ENCODE measurements around the gene GPR85. TPM values are rescaled to one million over a fixed set of nuclear protein-coding genes. Genes with fewer than 3 reads are reported as not detected.
A peak's percentile ranks its signal among the peaks of the same experiment; 100 is the strongest.

Gene GPR85
- total RNA-seq, 2 experiments from 2014 or later: not detected

GRCh38 chr7:113071465-113071864, 15.2 kb downstream of the GPR85 start:
- H3K79me2 ChIP-seq (ENCODE audit: insufficient read depth, low read depth, low read length): no peaks in the 10 kb centered on the region
- DNase-seq (ENCODE audit: low spot score): peak; percentile 2
- ChIA-PET POLR2A (no interaction called here), CTCF (ENCODE audit: unreplicated experiment) (no interaction called here)
- BruUV-seq (replicated peaks): no TSS peak
- no peak overlapping the region for H2AFZ ChIP-seq (ENCODE audit: low read length)
- H4K20me1 ChIP-seq (ENCODE audit: insufficient read depth, low read length): no peaks in the 10 kb centered on the region
- H3K9me2 ChIP-seq (ENCODE audit: insufficient read depth, low read length): no peaks in the 10 kb centered on the region; the same call in 1 of the 2 replicates
- H3K4me1 ChIP-seq (ENCODE audit: insufficient read depth, low read length, poor library complexity, severe bottlenecking): no peaks in the 10 kb centered on the region
- no peak for TF ChIP-seq EZH2phosphoT487 (IDR thresholded peaks at IDR 0.05; ENCODE audit: borderline replicate concordance, low read depth, low read length)
- no peak for TF ChIP-seq CTCF (conservative IDR thresholded peaks at IDR 0.05; ENCODE audit: low read length)
- intact Hi-C loops (cut with micrococcal nuclease; ENCODE audit: unreplicated experiment): no loop called here
- no peak overlapping the region for H3K4me2 ChIP-seq (ENCODE audit: low read length)
- no peaks in the 10 kb centered on the region for H3K9me3 ChIP-seq (ENCODE audit: low read length)
- H3K4me3 ChIP-seq (ENCODE audit: low read depth, low read length, poor library complexity, severe bottlenecking): no peak overlapping the region
- H3K36me3 ChIP-seq (ENCODE audit: insufficient read depth, low read length): no peaks in the 10 kb centered on the region
- no peak overlapping the region for H3K27ac ChIP-seq (ENCODE audit: low read depth, low read length, poor library complexity, severe bottlenecking)

- CTCF ChIA-PET (ENCODE audit: unreplicated experiment): no interaction called here
- intact Hi-C loops (cut with micrococcal nuclease; ENCODE audit: unreplicated experiment): no loop called here
These were observed 24.1 kb downstream of the GPR85 start for GRCh38 chr7:113062499-113062898.

More at GRCh38 chr7:113062499-113062898, 24.1 kb downstream of the GPR85 start:
- Histone ChIP-seq H3K36me3 (ENCODE audit: insufficient read depth, low read length) (no peaks in the 10 kb centered on the region), H3K4me2 (ENCODE audit: low read length) (no peak overlapping the region), H3K4me1 (ENCODE audit: insufficient read depth, low read length, poor library complexity, severe bottlenecking) (no peaks in the 10 kb centered on the region), H3K9me3 (ENCODE audit: low read length) (no peaks in the 10 kb centered on the region), H3K79me2 (ENCODE audit: insufficient read depth, low read depth, low read length) (no peaks in the 10 kb centered on the region), H3K27ac (ENCODE audit: low read depth, low read length, poor library complexity, severe bottlenecking) (no peak overlapping the region), H3K9me2 (ENCODE audit: insufficient read depth, low read length) (no peaks in the 10 kb centered on the region; the same call in 1 of the 2 replicates), H2AFZ (ENCODE audit: low read length) (no peak overlapping the region), H4K20me1 (ENCODE audit: insufficient read depth, low read length) (no peaks in the 10 kb centered on the region), H3K4me3 (ENCODE audit: low read depth, low read length, poor library complexity, severe bottlenecking) (no peak overlapping the region)
- no peak for TF ChIP-seq EZH2phosphoT487 (IDR thresholded peaks at IDR 0.05; ENCODE audit: borderline replicate concordance, low read depth, low read length)
- TF ChIP-seq CTCF (conservative IDR thresholded peaks at IDR 0.05; ENCODE audit: low read length): no peak
- POLR2A ChIA-PET: interaction anchor here (1.3 to 1.4 kb wide), 2 partner anchors 10 to 12 kb away, joined by 4 read pairs; no protein-coding TSS in a partner anchor
- no TSS peak for BruUV-seq (replicated peaks)
- DNase-seq (ENCODE audit: low spot score): no peak
